GM23338 (cell line): ENCODE results near the gene KCNN3. TPM values are rescaled to one million over a fixed set of nuclear protein-coding genes. Genes with fewer than 3 reads are reported as not detected.

ENCODE experiments used
- ATAC-seq: fragments of 200-7000 bp; cut with Tn5 transposase; 3 replicates; pipeline ENCODE4 v1.9.1; 2020
- DNase-seq: peaks from one replicate; pipeline ENCODE4 v3.0.0-alpha.2; 2015; ENCODE audit warnings: low spot score
- H2AFZ ChIP-seq: fragments of 200-600 bp; sonication (generic); 2 replicates; pipeline ENCODE4 v1.8.0; 2016; ENCODE audit warnings: antibody characterized with exemption, mild to moderate bottlenecking, moderate library complexity
- H3F3A ChIP-seq: fragments of 200-600 bp; sonication (generic); replicated peaks from 2 replicates; pipeline ENCODE4 v1.8.0; 2017; ENCODE audit warnings: antibody characterized with exemption, mixed run types, low read depth
- H3K27ac ChIP-seq: fragments of 200-600 bp; sonication (generic); 2 replicates; pipeline ENCODE4 v1.6.1; 2016; ENCODE audit warnings: low read depth
- H3K27me3 ChIP-seq: fragments of 200-600 bp; sonication (generic); 2 replicates; pipeline ENCODE4 v1.8.0; 2016; ENCODE audit warnings: mild to moderate bottlenecking, mixed run types, moderate library complexity; ENCODE audit not compliant: insufficient read depth
- H3K36me3 ChIP-seq: fragments of 200-600 bp; sonication (generic); 2 replicates; pipeline ENCODE4 v1.8.0; 2016; ENCODE audit warnings: mild to moderate bottlenecking; ENCODE audit not compliant: insufficient read depth
- H3K4me1 ChIP-seq: fragments of 200-600 bp; sonication (generic); 2 replicates; pipeline ENCODE4 v1.8.0; 2016; ENCODE audit warnings: mild to moderate bottlenecking, moderate library complexity; ENCODE audit not compliant: insufficient read depth
- H3K4me2 ChIP-seq: fragments of 200-600 bp; sonication (generic); 2 replicates; pipeline ENCODE4 v1.7.1; 2017; ENCODE audit warnings: mixed run types
- H3K4me3 ChIP-seq: fragments of 200-600 bp; sonication (generic); 2 replicates; pipeline ENCODE4 v1.6.1; 2016; ENCODE audit warnings: mixed run types
- H3K79me2 ChIP-seq: fragments of 200-600 bp; sonication (generic); replicated peaks from 2 replicates; pipeline ENCODE4 v1.8.0; 2017; ENCODE audit warnings: mild to moderate bottlenecking; ENCODE audit not compliant: insufficient read depth
- H3K9me2 ChIP-seq: fragments of 200-600 bp; sonication (generic); 2 replicates; pipeline ENCODE4 v1.8.0; 2017; ENCODE audit not compliant: insufficient read depth
- H4K20me1 ChIP-seq: fragments of 200-600 bp; sonication (generic); replicated peaks from 2 replicates; pipeline ENCODE4 v1.8.0; 2017; ENCODE audit warnings: mild to moderate bottlenecking; ENCODE audit not compliant: insufficient read depth
- H3K27ac Mint-ChIP-seq: 2 replicates; pipeline ENCODE4 v1.8.0; 2020; ENCODE audit warnings: inconsistent platforms, mild to moderate bottlenecking, moderate library complexity, mixed read lengths
- H3K27me3 Mint-ChIP-seq: 3 replicates; pipeline ENCODE4 v1.8.0; 2022; ENCODE audit warnings: low read depth, mild to moderate bottlenecking, moderate library complexity, mixed read lengths, inconsistent platforms; ENCODE audit not compliant: insufficient read depth, poor library complexity
- H3K36me3 Mint-ChIP-seq: 3 replicates; pipeline ENCODE4 v1.8.0; 2021; ENCODE audit warnings: low read depth, mild to moderate bottlenecking, inconsistent platforms, moderate library complexity, mixed read lengths
- H3K4me1 Mint-ChIP-seq: 3 replicates; pipeline ENCODE4 v1.8.0; 2020; ENCODE audit warnings: mild to moderate bottlenecking, inconsistent platforms, mixed read lengths
- H3K4me3 Mint-ChIP-seq: 3 replicates; pipeline ENCODE4 v1.8.0; 2021; ENCODE audit warnings: moderate library complexity, mild to moderate bottlenecking, inconsistent platforms, mixed read lengths
- H3K9me3 Mint-ChIP-seq: 3 replicates; pipeline ENCODE4 v1.8.0; 2020; ENCODE audit warnings: moderate library complexity, mild to moderate bottlenecking, inconsistent platforms, mixed read lengths
- CREB1 ChIP-seq: fragments of 250-450 bp; sonication (Bioruptor Pico); IDR thresholded peaks from 2 replicates; pipeline ENCODE4 v1.5.0; 2020; ENCODE audit warnings: low read depth, mild to moderate bottlenecking, moderate library complexity
- EZH2 ChIP-seq: fragments of 200-600 bp; sonication (generic); IDR thresholded peaks from one replicate; pipeline ENCODE4 v1.8.0; 2017; ENCODE audit warnings: antibody characterized with exemption, mild to moderate bottlenecking, low read depth; ENCODE audit not compliant: unreplicated experiment
- EZH2phosphoT487 ChIP-seq: fragments of 200-600 bp; sonication (generic); IDR thresholded peaks from one replicate; pipeline ENCODE4 v1.8.1; 2018; ENCODE audit warnings: antibody characterized with exemption; ENCODE audit not compliant: unreplicated experiment
- JUNB ChIP-seq: IDR thresholded peaks from one replicate; pipeline ENCODE4 v1.6.1; 2016; ENCODE audit warnings: antibody characterized with exemption; ENCODE audit not compliant: unreplicated experiment
- NANOG ChIP-seq: IDR thresholded peaks from 2 replicates; pipeline ENCODE4 v1.6.1; 2016; ENCODE audit warnings: antibody characterized with exemption, borderline replicate concordance
- POLR2AphosphoS5 ChIP-seq: IDR thresholded peaks from 2 replicates; pipeline ENCODE4 v1.6.1; 2016; ENCODE audit warnings: antibody characterized with exemption, low read depth
- STAT1 ChIP-seq: IDR thresholded peaks from one replicate; pipeline ENCODE4 v1.6.1; 2016; ENCODE audit warnings: antibody characterized with exemption; ENCODE audit not compliant: unreplicated experiment
- ZNF114 ChIP-seq: fragments of 250-450 bp; sonication (Bioruptor Pico); IDR thresholded peaks from 2 replicates; pipeline ENCODE4 v1.5.0; 2020; ENCODE audit warnings: mild to moderate bottlenecking, moderate library complexity
- ZNF331 ChIP-seq: fragments of 250-450 bp; sonication (Bioruptor Pico); IDR thresholded peaks from 2 replicates; pipeline ENCODE4 v1.5.0; 2020; ENCODE audit warnings: low read depth, mild to moderate bottlenecking, moderate library complexity
- ZNF462 ChIP-seq: fragments of 250-450 bp; sonication (Bioruptor Pico); IDR thresholded peaks from 2 replicates; pipeline ENCODE4 v1.5.0; 2020; ENCODE audit warnings: mild to moderate bottlenecking, moderate library complexity
- polyA plus RNA-seq: library from polyadenylated mRNA; unstranded; fragments of >200 nt; fragmentation: Nextera tagmentation; extraction: Ambion mirVana; gene quantifications from 2 replicates; pipeline ENCODE4 v1.2.1, GENCODE V29; 2016
- total RNA-seq: library from RNA; depleted of rRNA; stranded (reverse); fragments of >200 nt; shearing (Covaris generic); gene quantifications from 2 replicates; pipeline ENCODE4 v1.2.3, GENCODE V29; 2014
- TF ChIP-seq, protein P1 (sequence below): IDR thresholded peaks from one replicate; pipeline ENCODE4 v1.6.1; 2018; ENCODE audit warnings: antibody characterized with exemption; ENCODE audit not compliant: unreplicated experiment
- TF ChIP-seq, protein P2 (sequence below): IDR thresholded peaks from 2 replicates; pipeline ENCODE4 v1.6.1; 2016; ENCODE audit warnings: antibody characterized with exemption
- TF ChIP-seq, protein P3 (sequence below), 2 experiments: fragments of 200-600 bp in 1 of 2; sonication (generic) in 1 of 2; conservative IDR thresholded peaks; 2 replicates each; pipeline versions ENCODE4 v1.5.1 to v1.6.1; 2016 to 2017; ENCODE audit warnings: antibody characterized with exemption in 2 of 2, low read depth in 2 of 2, mild to moderate bottlenecking in 2 of 2, moderate library complexity in 1 of 2

The KCNN3 gene
- total and polyA plus RNA-seq, 2 experiments from 2014 or later = 1.9 to 3.0 TPM

DNA sequence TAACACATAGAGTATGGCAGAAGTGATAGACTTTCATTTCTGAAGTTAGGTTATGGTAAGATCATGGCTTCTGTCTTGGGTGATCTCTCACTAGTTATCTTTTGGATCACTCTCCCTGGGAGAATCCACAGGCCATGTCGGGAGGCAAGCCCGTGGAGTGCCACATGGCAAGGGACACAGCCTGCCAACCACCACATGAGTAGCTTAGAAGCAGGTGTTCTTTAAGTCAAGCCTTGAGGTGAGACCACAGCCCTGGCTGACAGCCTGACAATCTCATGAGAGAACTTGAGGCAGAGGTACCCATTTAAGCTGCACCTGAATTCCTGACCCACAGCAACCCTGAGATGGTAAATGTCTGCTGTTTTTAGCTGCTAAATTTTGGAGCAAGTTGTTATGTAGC is 130.4 kb downstream of the KCNN3 start:
- no peaks in the 10 kb centered on the region for H3K27me3 ChIP-seq
- no peaks in the 10 kb centered on the region for H4K20me1 ChIP-seq
- no peak overlapping the region for H3K27ac Mint-ChIP-seq
- H3K4me3 ChIP-seq = no peak overlapping the region
- ATAC-seq (no peak), DNase-seq (no peak)
- peaks cover 11% of the 10 kb centered on the region for H3K4me1 ChIP-seq
- H3K4me3 Mint-ChIP-seq = no peak overlapping the region
- H3K4me2 ChIP-seq = no peak overlapping the region
- peaks cover 2% of the 10 kb centered on the region for H3K27me3 Mint-ChIP-seq
- no peaks in the 10 kb centered on the region; the same call in 1 of the 2 replicates for H3K9me2 ChIP-seq
- H3K27ac ChIP-seq = no peak overlapping the region
- peaks cover 8% of the 10 kb centered on the region; the same call in 2 of the 3 replicates for H3K36me3 Mint-ChIP-seq
- TF ChIP-seq CREB1 (CRISPR knock-in tag) (no peak), JUNB (no peak), EZH2phosphoT487 (no peak), EZH2 (no peak), ZNF462 (no peak), ZNF114 (CRISPR knock-in tag) (no peak), ZNF331 (CRISPR knock-in tag) (no peak), STAT1 (no peak), POLR2AphosphoS5 (no peak), NANOG (no peak)
- TF ChIP-seq, protein P1, sequence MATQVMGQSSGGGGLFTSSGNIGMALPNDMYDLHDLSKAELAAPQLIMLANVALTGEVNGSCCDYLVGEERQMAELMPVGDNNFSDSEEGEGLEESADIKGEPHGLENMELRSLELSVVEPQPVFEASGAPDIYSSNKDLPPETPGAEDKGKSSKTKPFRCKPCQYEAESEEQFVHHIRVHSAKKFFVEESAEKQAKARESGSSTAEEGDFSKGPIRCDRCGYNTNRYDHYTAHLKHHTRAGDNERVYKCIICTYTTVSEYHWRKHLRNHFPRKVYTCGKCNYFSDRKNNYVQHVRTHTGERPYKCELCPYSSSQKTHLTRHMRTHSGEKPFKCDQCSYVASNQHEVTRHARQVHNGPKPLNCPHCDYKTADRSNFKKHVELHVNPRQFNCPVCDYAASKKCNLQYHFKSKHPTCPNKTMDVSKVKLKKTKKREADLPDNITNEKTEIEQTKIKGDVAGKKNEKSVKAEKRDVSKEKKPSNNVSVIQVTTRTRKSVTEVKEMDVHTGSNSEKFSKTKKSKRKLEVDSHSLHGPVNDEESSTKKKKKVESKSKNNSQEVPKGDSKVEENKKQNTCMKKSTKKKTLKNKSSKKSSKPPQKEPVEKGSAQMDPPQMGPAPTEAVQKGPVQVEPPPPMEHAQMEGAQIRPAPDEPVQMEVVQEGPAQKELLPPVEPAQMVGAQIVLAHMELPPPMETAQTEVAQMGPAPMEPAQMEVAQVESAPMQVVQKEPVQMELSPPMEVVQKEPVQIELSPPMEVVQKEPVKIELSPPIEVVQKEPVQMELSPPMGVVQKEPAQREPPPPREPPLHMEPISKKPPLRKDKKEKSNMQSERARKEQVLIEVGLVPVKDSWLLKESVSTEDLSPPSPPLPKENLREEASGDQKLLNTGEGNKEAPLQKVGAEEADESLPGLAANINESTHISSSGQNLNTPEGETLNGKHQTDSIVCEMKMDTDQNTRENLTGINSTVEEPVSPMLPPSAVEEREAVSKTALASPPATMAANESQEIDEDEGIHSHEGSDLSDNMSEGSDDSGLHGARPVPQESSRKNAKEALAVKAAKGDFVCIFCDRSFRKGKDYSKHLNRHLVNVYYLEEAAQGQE = no peak
- TF ChIP-seq, protein P2, sequence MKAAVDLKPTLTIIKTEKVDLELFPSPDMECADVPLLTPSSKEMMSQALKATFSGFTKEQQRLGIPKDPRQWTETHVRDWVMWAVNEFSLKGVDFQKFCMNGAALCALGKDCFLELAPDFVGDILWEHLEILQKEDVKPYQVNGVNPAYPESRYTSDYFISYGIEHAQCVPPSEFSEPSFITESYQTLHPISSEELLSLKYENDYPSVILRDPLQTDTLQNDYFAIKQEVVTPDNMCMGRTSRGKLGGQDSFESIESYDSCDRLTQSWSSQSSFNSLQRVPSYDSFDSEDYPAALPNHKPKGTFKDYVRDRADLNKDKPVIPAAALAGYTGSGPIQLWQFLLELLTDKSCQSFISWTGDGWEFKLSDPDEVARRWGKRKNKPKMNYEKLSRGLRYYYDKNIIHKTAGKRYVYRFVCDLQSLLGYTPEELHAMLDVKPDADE = no peak
- TF ChIP-seq, protein P3, sequence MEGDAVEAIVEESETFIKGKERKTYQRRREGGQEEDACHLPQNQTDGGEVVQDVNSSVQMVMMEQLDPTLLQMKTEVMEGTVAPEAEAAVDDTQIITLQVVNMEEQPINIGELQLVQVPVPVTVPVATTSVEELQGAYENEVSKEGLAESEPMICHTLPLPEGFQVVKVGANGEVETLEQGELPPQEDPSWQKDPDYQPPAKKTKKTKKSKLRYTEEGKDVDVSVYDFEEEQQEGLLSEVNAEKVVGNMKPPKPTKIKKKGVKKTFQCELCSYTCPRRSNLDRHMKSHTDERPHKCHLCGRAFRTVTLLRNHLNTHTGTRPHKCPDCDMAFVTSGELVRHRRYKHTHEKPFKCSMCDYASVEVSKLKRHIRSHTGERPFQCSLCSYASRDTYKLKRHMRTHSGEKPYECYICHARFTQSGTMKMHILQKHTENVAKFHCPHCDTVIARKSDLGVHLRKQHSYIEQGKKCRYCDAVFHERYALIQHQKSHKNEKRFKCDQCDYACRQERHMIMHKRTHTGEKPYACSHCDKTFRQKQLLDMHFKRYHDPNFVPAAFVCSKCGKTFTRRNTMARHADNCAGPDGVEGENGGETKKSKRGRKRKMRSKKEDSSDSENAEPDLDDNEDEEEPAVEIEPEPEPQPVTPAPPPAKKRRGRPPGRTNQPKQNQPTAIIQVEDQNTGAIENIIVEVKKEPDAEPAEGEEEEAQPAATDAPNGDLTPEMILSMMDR (conservative IDR thresholded peaks at IDR 0.05; ENCODE audit: low read depth in 2 of 2) = no peak
- no peak overlapping the region for H2AFZ ChIP-seq
- peaks cover 18% of the 10 kb centered on the region for H3K4me1 Mint-ChIP-seq
- H3K36me3 ChIP-seq = no peaks in the 10 kb centered on the region
- no peaks in the 10 kb centered on the region for H3F3A ChIP-seq
- H3K9me3 Mint-ChIP-seq = peaks cover 11% of the 10 kb centered on the region; the same call in 2 of the 3 replicates
- H3K79me2 ChIP-seq = no peaks in the 10 kb centered on the region
